ENCODE data around the gene ABCA8.

Gene ABCA8

GRCh38 chr17:68867759-68868516, 87.3 kb downstream of the ABCA8 start:
- DNase-seq (ENCODE audit: low read depth): no peak

GRCh38 chr17:68865584-68865983, 89.6 kb downstream of the ABCA8 start:
- DNase-seq (ENCODE audit: low read depth): no peak

DNA sequence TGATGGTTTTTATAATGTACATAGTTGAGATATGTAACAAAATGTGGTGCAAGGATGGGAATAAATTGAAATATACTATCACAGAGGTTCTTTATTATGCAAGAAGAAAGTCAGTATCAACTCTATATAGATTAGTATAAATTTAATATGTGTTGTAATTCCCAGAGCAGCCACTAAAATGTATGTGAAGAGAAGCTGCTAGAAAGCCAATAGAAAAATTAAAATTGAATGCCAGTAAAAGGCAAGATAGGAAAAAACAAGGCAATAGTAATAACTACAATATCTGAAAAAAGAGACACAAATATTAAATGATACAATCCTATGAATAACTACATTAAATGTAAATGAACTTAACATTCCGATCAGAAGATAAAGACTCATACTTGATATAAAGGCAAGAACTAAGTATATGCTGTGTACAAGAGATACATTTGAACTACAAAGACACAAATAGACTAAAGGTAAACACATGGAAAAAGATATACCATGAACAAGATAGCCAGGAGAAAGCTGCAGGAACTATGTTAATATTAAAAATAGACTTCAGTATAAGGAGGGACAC, 92.0 kb downstream of the ABCA8 start:
- no peak for DNase-seq (ENCODE audit: low read depth)

- no peak for DNase-seq (ENCODE audit: low read depth)
Measured at GRCh38 chr17:68861602-68862001, 93.6 kb downstream of the ABCA8 start.

DNA sequence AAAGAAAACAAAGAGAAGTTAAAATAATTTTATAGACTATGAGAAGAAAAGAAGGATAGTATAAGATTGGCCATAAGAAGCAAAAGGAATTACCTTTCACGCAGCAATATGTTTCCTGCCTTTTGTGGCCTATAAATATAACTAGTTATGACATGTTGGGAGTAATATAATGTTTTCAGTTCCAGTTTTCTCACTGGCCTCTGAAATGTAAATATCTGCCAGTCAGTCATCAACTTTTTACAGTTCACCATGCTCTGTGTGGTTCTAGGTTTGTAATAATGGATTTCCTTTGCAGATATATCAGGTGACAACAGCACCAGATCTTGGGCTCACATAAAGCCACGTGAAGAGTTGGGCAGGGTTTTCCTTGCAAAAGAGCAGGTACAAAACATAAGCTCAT, 94.3 kb downstream of the ABCA8 start:
- no peak for DNase-seq (ENCODE audit: low read depth)

- DNase-seq (ENCODE audit: low read depth): no peak
Measured at GRCh38 chr17:68854452-68854851, 100.7 kb downstream of the ABCA8 start.

DNA sequence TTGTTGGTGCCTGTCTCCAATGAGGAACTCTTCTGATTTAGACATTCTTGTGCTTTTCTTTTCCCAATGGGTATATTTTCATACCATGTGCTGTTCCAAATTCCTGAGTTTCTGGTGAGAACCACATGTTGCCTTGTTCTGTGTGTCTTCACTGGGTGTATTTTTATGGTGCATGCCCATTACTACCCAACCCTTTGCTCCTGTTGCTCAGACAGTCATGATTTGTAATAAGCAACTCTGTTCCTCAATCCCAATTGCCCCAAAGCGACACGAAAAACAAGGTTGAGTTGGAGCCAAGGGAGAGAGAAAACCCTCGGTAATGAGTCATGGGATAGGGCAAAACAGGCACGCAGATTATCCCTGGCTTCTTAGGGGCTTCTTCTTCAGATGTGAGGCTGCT, 101.8 kb downstream of the ABCA8 start:
- DNase-seq (ENCODE audit: low read depth): no peak

GRCh38 chr17:68853036-68853435, 102.2 kb downstream of the ABCA8 start:
- DNase-seq (ENCODE audit: low read depth): no peak

- DNase-seq (ENCODE audit: low read depth): no peak
Measured at GRCh38 chr17:68851890-68852289, 103.3 kb downstream of the ABCA8 start.

GRCh38 chr17:68850749-68851510, 104.3 kb downstream of the ABCA8 start:
- no peak for DNase-seq (ENCODE audit: low read depth)

- DNase-seq (ENCODE audit: low read depth): no peak
Measured at GRCh38 chr17:68849673-68850610, 105.2 kb downstream of the ABCA8 start.

GRCh38 chr17:68847711-68848110, 107.5 kb downstream of the ABCA8 start:
- no peak for DNase-seq (ENCODE audit: low read depth)

- no peak for DNase-seq (ENCODE audit: low read depth)
Measured at GRCh38 chr17:68843522-68843921, 111.7 kb downstream of the ABCA8 start.

- DNase-seq (ENCODE audit: low read depth): no peak
Measured at GRCh38 chr17:68840073-68840472, 115.1 kb downstream of the ABCA8 start.

DNA sequence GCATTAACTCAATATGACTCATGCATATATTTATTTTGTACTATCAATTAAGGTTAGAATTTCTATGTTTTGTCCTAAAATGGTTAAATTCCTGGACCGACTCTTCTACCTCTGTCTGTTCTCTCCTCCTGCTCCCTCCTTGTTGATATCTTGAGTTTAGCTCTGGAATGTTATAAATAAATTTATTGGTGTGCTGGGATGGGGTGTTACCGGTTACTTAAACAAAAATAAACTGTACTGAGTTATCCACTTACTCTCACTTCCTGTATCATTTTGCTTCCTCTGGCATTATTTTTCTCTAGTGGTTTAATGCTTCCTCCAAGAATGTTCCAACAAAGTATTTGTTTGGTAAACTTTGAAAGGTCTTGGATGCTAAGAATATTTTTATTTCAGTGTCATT, 120.1 kb downstream of the ABCA8 start:
- DNase-seq (ENCODE audit: low read depth): no peak

GRCh38 chr17:68834328-68834836, 120.8 kb downstream of the ABCA8 start:
- DNase-seq (ENCODE audit: low read depth): no peak

DNA sequence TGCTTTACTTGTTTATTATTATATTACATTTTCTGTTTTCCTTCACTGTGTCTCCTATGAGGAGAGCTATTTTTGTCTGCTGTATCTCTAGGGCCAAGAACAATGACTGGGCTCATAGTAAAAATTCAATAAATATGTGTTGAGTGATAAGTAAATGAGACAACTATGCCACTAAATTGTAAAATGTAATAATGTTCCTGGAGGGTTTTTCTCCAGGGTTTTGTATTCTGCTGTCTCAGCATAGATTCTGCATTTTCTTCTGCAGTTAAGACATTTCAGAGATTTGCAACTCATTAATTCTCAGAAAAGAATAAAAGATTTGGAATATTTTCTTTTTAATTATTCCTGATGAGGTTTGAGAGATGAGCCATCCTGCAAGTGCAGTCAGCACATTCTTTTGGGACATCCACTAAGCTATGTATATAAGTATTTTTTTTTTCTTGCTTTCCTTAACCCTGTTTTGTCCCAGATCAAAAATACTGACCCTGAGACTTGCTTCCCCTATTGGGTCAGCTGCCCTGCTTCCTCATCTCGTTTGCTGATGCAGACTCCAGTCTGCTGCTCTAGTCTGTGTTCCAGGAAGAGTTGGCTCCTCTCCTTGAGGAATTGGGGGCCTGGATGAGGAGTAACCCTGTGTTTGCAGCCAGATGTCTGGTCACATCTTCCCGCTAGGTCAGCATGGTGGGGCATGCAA, 122.9 kb downstream of the ABCA8 start:
- DNase-seq (ENCODE audit: low read depth): no peak

DNA sequence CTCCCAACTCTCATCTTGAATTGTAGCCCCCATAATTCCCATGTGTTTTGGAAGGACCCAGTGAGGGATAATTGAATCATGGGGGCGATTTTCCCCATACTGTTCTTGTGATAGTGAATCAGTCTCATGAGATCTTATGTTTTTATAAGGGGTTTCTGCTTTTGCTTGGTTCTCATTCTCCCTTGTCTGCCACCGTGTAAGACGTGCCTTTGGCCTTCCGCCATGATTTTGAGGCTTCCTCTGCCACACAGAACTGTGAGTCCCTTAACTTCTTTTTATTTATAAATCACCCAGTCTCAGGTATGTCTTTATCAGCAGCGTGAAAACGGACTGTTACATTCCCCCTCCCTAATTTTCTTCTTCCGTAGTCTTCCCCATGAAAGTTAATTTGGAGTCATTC, 124.0 kb downstream of the ABCA8 start:
- DNase-seq (ENCODE audit: low read depth): no peak

DNA sequence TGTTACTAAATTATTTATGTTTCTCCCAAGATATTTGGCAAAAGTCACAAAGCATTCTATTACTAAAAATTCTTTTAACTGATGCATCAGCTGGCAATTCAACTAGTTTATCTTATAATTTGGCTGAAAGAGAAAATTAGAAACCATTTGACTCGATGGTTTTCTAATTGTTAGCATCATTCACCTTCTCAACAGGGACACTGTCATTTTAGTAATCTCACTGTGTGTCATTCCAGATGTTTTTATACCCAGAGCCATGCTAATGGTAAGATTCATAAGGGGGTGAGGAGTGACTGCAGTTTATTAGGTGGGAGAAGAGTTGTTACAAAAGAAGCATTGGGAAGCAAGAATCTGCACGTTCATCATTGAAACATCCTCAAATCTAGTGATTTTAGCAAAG, 124.9 kb downstream of the ABCA8 start:
- no peak for DNase-seq (ENCODE audit: low read depth)

GRCh38 chr17:68829211-68829610, 126.0 kb downstream of the ABCA8 start:
- no peak for DNase-seq (ENCODE audit: low read depth)

DNA sequence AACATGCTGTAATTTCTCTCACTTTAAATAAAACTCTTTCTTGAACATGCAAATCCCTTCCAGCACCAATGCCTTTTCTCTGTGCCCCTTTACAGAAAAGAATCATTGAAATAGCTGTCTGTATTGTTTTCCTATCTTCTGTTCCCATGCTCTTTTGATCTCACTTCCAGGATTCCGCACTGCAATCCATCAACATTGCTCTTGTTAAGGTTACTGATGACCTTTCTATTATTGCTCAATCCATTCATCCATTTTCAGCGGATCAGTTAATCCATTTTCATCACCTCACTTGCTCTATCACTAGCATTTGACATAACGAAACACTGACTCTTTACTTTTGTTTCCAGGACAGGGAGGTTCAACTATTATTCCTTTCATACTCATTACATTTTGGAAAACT, 130.5 kb downstream of the ABCA8 start:
- no peak for DNase-seq (ENCODE audit: low read depth)

Data from HS-5 (cell line).